ENCODE data around the gene CROCC. TPM values are rescaled to one million over a fixed set of nuclear protein-coding genes. Genes with fewer than 3 reads are reported as not detected.

CROCC gene
- total RNA-seq, 1 experiment from 2014 or later = 9.4 TPM

DNA sequence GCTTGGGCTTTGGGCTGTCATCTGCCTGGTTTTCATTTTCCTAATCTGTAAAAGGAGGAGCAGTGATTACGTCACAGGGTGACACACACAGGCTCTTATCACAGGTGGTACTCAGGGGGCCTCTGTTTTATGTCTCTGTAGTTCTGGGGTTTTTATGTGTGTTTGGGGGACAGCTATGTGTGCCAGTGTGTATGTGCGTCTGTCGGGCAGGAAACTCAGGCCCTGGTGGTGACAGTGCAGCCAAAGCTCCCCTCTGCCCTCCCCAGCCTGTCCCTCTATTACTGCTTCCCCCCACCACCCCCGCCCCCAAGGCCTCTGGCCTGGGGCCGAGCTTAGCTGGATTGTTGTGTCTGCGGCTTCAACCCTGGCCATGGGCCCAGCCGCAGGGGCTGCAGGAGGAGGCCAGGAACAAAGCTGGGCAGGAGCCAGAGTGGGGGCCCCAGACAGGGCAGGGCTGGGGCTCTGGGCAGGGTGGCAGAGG, 45.4 kb downstream of the CROCC start:
- no peak for DNase-seq (ENCODE audit: low read depth)

DNA sequence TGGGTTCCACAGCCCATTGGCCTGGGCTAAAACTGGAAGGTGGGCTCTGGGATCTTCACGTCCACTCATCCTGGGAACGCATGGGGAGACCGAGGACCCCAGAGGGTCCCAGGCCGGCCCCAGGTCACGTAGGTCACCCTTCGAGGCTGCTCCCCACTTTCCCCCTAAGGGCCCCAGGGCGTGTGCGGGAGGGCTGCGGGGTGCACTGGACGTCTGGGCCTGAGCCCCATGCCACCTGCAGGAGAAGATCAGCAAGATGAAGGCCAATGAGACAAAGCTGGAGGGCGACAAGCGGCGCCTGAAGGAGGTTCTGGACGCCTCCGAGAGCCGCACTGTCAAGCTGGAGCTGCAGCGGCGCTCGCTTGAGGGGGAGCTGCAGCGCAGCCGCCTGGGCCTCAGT, 46.2 kb downstream of the CROCC start:
- no peak for DNase-seq (ENCODE audit: low read depth)

DNA sequence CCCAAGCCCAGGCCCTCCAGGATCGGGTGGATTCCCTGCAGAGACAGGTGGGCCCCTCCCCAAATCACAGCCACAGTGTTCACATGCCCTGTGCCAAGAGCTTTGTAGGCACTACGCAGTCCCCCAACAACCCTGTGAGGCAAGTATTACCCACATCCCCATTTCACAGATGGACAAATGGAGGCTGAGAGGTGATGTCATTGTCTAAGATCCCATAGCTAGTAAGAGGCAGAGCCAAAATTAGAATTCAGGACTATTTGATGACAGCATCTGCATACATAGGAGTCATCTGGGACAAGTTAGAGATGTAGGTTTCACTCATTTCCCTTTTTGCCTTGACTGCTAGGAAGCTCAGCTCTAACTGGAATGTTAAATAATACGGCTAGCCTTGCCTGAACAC, 46.6 kb downstream of the CROCC start:
- DNase-seq (ENCODE audit: low read depth) = no peak

DNA sequence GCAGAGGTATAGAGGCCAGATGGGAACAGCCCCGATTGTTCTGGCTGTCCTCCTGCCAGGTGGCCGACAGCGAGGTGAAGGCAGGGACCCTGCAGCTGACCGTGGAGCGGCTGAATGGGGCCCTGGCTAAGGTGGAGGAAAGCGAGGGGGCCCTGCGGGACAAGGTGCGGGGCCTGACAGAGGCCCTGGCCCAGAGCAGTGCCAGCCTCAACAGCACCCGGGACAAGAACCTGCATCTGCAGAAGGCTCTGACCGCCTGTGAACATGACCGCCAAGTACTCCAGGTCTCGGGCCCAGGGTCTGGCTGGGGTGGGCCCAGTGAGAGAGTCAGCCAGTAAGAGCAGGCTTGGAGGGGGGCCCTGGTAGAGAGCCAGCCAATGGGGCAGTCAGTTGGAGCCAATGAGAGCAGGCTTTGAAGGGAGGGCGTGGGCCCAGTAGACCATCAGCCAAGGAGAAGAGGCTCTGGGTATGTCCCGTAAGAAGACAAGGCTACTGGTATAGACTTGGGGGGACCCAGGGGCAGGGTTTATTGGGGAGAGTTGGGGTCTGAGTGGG, 47.4 kb downstream of the CROCC start:
- DNase-seq (ENCODE audit: low read depth) = no peak

DNA sequence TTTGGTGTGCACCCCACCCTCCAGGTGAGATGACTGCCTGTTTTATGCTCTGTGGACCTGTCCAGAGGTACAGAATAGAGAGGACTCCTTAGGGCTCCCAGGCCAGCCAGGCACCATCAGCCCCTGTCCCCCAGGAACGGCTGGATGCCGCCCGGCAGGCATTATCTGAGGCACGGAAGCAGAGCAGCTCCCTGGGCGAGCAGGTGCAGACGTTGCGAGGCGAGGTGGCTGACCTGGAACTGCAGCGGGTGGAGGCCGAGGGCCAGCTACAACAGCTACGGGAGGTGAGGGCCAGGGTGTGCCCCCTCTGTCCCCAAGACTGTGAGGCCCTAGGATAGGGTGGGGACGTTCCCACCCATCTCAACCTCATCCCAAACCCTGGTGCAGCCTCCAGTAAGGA, 47.9 kb downstream of the CROCC start:
- DNase-seq (ENCODE audit: low read depth) = no peak

DNA sequence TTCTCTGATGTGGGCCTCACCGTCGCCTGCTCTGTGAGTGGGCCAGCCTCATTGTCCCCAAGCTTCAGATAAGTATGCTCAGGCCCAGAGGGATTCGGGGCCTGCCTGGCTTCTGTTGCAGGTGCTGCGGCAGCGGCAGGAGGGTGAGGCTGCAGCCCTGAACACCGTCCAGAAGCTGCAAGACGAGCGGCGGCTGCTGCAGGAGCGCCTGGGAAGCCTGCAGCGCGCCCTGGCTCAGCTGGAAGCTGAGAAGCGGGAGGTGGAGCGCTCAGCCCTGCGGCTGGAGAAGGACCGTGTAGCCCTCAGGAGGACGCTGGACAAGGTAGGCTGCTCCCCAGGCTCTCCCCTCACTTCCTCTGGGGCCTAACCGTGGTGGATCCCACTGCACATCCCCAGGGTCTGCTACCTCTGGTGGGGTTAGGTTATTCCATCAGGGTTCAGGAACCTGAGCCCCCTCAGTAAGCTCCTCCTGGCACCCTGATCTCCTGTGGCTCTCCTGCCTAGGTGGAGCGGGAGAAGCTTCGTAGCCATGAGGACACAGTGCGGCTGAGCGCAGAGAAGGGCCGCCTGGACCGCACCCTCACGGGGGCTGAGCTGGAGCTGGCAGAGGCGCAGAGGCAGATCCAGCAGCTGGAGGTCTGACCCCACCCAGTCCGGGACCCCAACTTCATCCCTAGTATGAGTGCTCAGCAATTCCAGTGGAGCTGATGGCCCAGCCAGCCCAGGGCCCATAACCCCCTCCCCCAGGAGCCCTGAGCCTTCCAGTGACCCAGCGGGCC, 48.6 kb downstream of the CROCC start:
- no peak for DNase-seq (ENCODE audit: low read depth)

DNA sequence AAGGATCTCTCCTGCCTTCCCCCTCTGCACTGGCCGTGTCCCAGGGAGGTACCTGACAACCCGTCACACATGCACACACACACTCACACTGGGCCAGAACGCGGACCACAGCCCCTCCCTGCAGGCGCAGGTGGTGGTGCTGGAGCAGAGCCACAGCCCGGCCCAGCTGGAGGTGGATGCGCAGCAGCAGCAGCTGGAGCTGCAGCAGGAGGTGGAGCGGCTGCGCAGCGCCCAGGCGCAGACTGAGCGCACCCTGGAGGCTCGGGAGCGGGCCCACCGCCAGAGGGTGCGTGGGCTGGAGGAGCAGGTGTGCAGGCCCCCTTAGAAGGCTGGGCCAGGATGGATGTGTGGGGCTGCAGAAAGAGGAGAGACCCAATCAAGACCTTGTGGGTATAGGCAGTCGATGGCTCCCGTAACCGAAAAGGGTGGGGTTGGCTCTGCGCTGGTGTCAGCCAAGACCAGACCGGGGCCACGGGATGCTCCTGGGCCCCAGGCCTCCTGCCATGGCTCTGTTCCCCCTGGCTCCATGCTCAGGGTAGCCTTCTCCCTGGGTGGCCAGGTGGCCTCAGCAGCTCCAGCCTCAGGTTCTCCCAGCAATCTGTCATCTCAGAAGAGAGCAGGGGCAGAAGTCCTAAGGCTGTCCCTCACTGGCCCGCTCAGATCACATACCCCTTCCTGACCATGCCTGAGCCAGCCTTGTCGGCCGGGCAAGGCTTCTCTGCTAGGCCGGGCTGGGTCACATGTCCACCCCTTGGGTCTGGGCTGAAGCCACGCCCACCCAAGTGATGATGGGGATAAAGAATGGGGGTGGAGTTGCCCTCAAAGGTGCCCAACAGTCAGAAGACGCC, 49.8 kb downstream of the CROCC start:
- no peak for DNase-seq (ENCODE audit: low read depth)

DNA sequence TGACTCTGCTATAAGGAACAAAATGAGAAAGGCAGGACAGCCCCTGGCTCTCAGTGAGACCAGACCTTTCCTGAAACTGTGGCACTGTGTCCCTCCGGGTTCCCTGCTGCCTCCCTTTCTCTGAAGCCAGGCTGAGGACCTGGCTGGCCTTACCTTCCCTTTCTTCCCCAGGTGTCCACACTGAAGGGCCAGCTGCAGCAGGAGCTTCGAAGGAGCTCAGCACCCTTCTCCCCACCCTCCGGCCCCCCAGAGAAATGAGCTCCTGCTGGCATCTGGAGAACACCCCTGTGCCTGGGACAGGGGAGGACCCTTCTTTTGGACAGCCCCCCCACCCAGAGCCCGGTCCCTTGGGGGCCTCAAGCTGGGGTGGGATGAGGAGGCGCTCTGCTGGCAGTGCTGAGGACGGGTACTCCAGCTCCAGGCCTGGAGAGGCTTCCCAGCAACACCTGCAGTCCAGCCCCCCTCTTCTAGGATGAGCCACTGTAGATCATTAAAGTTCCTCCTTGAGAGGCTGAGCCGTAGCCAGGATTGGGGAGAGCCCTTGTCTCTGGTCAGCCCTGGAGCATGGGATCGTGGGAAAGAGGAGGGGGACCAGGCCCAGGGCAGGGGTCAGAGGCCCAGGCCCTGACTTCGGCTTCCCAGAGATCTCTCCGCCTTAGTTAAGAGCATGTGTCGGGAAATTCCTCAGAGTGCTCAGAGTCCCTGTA, 50.6 kb downstream of the CROCC start:
- no peak for DNase-seq (ENCODE audit: low read depth)

DNA sequence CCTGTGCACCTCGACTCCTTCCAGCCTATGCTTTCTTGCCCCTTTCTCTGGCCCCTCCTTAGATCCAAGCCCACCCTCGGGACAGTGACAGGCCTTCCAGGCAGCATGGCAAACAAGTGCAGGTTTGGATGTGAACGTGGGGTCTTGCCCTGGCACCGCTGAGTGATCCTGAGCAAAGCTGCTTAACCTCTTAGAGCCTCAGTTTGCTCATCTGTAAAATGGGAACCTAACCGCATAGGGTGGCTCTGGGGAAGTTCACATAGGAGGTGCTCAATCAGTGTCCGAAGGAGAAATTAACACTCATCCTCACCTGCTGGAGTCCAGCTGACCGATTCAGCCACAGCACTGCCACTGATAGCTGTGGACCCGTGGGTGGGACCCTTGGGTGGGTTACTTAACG, 51.5 kb downstream of the CROCC start:
- no peak for DNase-seq (ENCODE audit: low read depth)

DNA sequence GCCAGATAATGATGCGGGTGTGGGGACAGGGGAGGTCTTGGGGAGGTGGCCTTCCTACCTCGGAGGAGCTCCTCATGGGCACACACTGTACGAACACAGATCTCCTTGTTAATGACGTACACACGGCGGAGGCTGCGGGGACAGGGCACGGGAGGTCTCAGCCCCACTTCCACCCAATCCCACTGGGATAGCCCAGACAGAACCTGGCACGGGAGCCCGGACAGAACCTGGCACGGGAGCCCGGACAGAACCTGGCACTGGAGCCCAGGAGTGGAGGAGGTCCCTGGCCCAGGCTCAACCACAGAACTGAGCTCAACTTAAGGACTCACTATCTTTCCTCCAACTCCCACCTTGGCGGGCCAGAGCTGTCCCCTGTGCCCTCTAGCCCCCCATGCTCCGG, 53.5 kb downstream of the CROCC start:
- DNase-seq (ENCODE audit: low read depth) = no peak

DNA sequence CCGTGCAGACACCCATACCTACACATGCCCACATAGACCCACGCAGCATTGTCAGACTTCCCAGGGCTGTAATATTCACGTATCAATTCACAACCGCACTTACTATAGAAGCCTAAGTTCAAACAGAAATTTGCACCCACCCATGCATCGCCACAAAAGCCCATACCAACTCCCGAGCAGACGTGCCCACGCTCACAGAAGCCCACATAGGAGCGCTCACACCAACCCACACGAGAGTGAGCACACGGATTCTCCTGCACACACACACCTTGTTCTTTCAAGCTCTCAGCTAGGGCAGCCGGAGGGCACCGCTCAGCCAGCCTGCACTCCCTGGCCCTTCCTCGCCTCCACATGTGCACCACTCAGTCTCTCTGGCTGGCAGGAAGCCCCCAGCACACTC, 54.1 kb downstream of the CROCC start:
- DNase-seq (ENCODE audit: low read depth) = no peak

DNA sequence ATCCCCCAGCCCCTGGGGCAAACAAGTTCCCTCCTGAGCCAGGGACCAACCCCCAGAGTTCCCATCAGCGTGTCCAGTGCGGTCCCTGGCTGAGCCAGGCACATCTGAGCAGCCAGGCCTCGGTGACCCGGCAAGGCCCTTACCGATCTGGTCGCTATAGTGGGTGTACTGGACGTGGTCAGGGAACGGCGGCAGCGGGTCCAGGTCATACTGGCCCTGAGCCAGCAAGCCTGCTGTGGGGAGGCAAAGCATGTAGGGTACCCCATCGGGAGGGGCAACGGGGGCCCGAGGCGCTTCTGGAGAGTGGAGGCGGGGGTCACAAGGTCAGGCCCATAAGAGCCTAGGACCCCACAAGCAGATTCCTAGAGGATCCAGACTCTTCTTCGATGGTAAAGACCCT, 55.2 kb downstream of the CROCC start:
- no peak for DNase-seq (ENCODE audit: low read depth)

DNA sequence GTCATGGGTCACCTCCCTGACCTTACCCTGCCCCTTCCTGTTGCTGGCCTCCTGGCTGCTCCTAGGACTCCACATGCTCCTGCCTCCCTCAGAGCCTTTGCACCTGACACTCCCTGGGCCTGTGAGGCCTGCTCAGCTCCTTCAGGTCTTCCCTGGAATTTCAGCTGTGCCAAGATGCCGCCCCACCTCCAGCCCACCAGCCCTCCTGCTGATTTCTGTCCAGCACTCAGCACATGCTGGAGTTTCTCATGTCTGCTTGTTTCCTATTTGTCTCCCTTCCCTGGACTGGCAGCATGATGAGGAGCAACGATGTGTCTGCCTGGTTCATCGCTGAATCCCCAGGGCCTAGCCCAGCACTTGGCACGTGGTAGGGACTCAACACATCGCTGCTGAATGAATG, 55.6 kb downstream of the CROCC start:
- DNase-seq (ENCODE audit: low read depth) = no peak

DNA sequence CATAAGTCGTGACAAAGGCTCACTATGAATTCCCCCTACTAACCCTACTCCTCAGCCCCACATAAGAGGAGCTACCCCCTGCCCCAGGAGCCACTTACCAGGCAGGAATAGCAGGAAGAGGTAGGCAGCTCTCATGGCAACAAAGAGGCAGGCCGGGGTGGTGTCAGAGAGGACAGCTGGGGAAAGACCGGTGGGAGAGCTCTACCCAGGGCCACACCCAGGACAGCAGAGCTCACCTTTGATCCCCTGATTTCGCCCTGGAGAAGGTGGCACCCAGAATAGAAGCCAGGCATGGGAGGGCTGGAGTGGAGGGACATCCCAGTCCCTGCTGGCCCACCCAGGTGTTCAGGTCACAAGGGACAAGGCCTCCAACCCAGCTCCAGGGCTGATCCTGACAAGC, 56.4 kb downstream of the CROCC start:
- DNase-seq (ENCODE audit: low read depth) = no peak

DNA sequence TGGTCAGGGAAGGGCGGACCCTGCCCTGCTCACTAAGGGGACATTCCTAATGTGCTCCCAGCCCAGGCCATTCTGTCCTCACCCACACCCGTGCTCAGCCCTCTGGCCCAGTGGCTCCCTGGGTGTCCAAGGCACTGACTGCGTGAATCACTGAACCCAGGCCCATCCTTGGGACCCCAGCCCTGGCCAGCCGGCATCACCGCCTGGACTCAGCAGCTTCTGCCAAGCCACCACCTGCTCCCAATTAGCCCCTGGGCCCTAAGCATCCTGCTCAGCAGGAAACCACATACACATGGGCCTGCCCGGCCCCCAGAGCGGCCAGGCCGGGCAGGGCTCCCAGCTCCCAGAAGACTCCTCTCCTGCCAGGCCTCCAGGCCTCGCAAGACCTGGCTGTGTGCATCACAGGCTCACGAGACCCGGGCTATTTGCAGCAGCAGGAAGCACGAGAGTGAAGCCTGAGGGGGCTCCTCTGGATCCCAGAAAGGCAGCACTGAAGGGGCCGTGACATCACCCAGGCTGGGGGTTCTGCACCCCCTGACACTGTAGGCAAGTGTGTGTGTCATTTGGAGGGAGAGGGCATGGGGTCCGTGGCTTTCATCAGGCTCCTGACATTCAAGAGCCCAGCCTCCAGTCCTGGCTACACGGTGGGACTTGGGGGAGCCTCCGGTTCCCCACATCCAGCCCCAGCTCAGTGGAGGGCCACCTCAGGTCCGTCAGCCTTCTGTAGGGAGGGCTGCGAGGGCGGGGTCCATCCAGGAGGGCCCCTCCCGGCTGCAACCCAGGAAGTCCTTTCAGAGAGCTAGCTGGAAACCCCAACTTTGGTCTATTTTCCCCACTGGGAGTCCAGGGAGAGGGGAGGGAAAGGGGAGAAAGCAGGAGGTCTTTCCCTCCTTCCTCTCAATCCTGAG, 57.1 kb downstream of the CROCC start:
- DNase-seq (ENCODE audit: low read depth) = no peak

DNA sequence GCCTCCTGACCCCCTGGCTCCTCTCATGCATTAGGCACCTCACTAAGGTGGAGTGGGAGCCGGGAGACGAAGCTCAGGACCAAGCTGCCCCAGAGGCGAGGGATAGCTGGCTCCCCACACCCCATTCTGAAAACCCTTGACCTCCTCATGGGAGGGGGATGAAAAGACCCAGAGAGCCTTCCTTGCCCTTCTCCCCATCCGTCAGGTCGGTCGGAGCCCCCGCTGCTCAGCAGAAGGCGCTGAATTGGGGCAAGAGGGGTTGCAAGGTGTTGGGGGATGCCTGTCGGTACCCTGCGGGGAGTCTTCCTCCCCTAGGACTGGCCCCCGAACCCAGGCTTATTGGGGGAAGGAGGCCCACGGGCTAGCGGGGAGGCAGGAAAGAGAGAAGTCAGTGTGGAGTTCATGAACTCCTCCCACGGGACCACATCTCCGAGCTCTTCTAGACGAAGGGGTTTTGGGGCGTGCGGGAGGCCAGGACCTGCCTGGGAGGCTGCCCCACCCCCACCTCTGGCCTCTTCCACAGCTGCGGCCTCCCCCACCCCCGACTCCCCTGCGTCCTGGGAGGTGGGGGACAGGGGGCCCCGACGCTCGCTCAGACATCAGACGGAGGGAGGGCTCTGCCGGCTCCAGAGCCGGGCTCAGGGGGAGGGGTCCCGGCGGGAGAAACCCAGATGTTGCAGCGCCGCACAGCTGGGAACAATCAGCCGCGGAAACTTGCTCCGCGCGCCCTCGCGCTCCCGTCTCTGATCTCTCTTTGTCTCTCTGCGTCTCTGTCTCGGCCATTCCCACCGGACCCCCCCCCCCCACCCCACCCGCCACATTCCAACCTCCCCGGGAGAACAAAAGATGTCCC, 58.0 kb downstream of the CROCC start:
- DNase-seq (ENCODE audit: low read depth) = no peak

DNA sequence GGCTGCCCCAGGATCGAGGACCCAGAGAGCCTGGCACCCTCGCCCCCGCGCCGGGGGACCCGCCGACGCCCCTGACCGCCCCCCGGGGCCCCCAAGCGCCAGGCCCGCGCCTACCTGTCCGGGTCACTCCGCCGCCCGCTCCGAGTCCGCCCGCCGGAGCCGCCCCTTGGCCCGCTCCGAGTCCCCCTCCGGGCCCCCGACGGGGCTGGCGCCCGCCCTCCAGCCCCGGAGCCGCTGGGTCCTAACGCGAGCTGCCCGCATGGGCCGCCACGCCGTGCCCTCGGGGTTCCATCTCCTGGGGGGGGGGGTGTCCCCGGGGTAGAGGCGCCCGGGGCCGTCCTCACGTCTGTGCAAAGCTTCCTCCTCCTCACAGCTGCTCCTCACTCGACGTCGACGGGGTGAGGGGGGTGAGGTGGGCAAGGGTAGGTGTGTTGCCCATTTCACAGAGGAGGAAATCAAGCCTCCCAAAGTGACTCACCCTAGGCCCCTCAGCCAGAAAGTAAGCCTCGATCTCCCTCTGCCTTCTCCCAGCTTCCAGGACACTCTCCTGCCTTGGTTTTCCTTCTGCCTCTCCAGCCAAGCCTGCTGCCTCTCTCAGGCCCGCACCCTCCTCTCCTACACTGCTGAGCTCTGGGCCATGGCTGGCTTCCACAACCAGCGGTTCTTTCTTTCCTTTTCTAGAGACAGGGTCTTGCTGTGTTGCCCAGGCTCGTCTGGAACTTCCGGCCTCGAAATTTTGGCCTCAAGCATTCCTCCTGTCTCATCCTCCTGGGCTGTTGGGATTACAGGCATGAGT, 58.9 kb downstream of the CROCC start, which contains the start of gene MFAP2:
TSS of gene MFAP2 (minus strand) at position 148 of the 796 bp plus-strand sequence. CDS start 2,347 bp downstream, outside the sequence.
- DNase-seq (ENCODE audit: low read depth) = no peak

DNA sequence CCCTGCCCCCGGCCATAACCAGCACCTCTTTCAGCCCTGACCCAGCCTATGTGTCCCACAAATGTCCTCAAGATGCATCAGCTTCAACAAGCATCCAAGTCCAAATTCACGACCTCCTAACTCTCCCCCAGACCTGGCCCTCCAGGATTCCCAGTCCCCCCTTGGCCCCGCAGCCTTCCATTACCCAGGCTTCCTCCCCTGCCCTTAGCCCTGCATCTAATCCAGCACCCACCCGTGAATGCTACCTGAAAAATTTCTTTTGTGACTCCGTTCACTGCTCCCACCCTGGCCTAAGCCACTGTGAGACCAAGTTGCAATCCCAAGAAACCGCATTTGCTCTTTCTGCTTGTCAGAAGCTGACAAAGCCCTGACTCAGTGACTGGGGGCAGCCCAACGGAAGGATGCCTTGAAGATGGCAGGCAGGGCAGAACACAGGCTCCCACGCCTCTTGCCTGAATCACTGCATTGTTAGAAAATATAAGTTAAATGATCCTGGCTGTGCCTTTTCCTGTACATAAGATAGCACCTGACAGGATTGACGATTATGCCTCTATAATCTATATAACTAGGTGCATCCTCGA, 59.6 kb downstream of the CROCC start:
- peak; percentile 87 for DNase-seq (ENCODE audit: low read depth)

DNA sequence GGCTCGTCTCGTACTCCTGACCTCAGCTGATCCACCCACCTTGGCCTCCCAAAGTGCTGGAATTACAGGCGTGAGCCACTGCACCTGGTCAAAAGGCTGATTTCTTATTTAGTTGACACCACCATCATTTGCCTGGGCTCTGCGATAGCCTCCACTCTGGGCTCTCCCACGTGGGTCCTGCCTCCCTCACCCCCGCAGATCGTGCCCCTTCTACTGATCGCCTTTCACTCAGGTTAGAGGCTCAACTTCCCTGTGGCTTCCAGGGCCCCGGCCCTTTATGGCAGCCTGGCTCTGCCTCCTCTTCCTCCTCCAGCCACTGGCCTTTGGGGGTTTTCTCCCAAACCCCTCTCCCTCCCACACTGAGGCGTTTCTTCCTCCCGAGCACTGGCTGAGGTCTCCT, 61.2 kb downstream of the CROCC start:
- DNase-seq (ENCODE audit: low read depth) = no peak
